ENCODE results near the gene RASL11A. TPM values are rescaled to one million over a fixed set of nuclear protein-coding genes. Genes with fewer than 3 reads are reported as not detected.
"Not testable (repeated sequence)": the region's sequence is repeated elsewhere in the genome, so short reads cannot be mapped to it uniquely, and the experiment has no call there.

RASL11A gene
- total and polyA plus RNA-seq, 2 of the 8 experiments (the other 6 are each of a cell fraction or from before 2014, with no cell fraction given), result 2.9 to 6.8 TPM

- TF ChIP-seq MAX (IDR thresholded peaks at IDR 0.05) (no peak), SRF (IDR thresholded peaks at IDR 0.05; ENCODE audit: low read depth, low read length) (no peak)
These were observed 51.1 kb downstream of the RASL11A start (continued) for GRCh38 chr13:27321468-27322431.

- H3K14ac ChIP-seq (ENCODE audit: insufficient read length); H2BK15ac ChIP-seq (ENCODE audit: low read length); H4K91ac ChIP-seq (replicated peaks; ENCODE audit: insufficient read length, low read length); H3K56ac ChIP-seq (replicated peaks; ENCODE audit: insufficient read length, low read depth, low read length); H3K9ac ChIP-seq (replicated peaks in 1 of 4; ENCODE audit: extremely low read depth in 1 of 4, low read depth in 3 of 4, low read length in 3 of 4); H2BK20ac ChIP-seq (ENCODE audit: low read length); H2BK5ac ChIP-seq (ENCODE audit: low read depth, low read length); H3K23ac ChIP-seq (ENCODE audit: insufficient read length); DNase-seq (ENCODE audit: low read depth in 1 of 2, low spot score in 2 of 2); H3K36me3 ChIP-seq (ENCODE audit: control insufficient read depth in 2 of 4, insufficient read depth in 4 of 4, low read length in 3 of 4); H3K4me1 ChIP-seq (replicated peaks in 1 of 4; ENCODE audit: control insufficient read depth in 3 of 4, insufficient read depth in 4 of 4, low read length in 3 of 4); H2AFZ ChIP-seq (ENCODE audit: low read length); H4K8ac ChIP-seq (ENCODE audit: extremely low read depth, insufficient read depth, low read length); H2BK12ac ChIP-seq (ENCODE audit: low read depth, low read length); H3K27me3 ChIP-seq (replicated peaks in 1 of 4; ENCODE audit: control insufficient read depth in 3 of 4, extremely low read depth in 1 of 4, insufficient read depth in 3 of 4, low read length in 3 of 4); H3K27ac ChIP-seq (ENCODE audit: low read depth, low read length); FAIRE-seq; H2AK5ac ChIP-seq (ENCODE audit: low read depth, low read length); H3K79me2 ChIP-seq (ENCODE audit: control insufficient read depth in 1 of 2, insufficient read depth in 2 of 2, low read length in 2 of 2); H4K5ac ChIP-seq (ENCODE audit: insufficient read length, low read depth, low read length); H3K4me2 ChIP-seq (ENCODE audit: insufficient read depth in 1 of 2, low read depth in 2 of 2, low read length in 2 of 2); H3K18ac ChIP-seq (ENCODE audit: extremely low read depth, low read length); H3K4me3 ChIP-seq (ENCODE audit: extremely low read depth in 1 of 4, insufficient read depth in 2 of 4, low read depth in 3 of 4, low read length in 4 of 4); POLR2A ChIA-PET (ENCODE audit: partially characterized antibody); H2BK120ac ChIP-seq (replicated peaks; ENCODE audit: low read depth, low read length); H3K9me3 ChIP-seq (ENCODE audit: insufficient read depth in 2 of 2, low read depth in 1 of 2, low read length in 1 of 2); H3K23me2 ChIP-seq (ENCODE audit: low read depth, low read length); H3K79me1 ChIP-seq (ENCODE audit: low read depth, low read length); H3K4ac ChIP-seq (replicated peaks; ENCODE audit: insufficient read length, low read depth, low read length); H4K20me1 ChIP-seq (replicated peaks in 1 of 2; ENCODE audit: control insufficient read depth in 1 of 2, insufficient read depth in 2 of 2, low read length in 2 of 2): not testable (repeated sequence)
- CTCF ChIA-PET (ENCODE audit: partially characterized antibody), result interaction anchor here (0.9 kb wide), 1 partner anchor 79 kb away, joined by 3 read pairs; no protein-coding TSS in a partner anchor
- WGBS, 2 experiments (ENCODE audit: extremely low coverage in 1 of 2, insufficient coverage in 1 of 2, insufficient read length in 1 of 2, insufficient replicate concordance in 2 of 2, low coverage in 1 of 2, low lambda C conversion rate in 2 of 2, missing lambda C conversion rate in 1 of 2), result 88% methylated on average over 6 of the region's 6 CpGs; no CpG with 5 or more reads in 1 of the 2 experiments
These were observed 51.8 kb downstream of the RASL11A start for GRCh38 chr13:27322443-27322842.

Measured in H1 (cell line).